ENCODE measurements around the gene CALCA. TPM values are rescaled to one million over a fixed set of nuclear protein-coding genes. Genes with fewer than 3 reads are reported as not detected.

CALCA gene
- total RNA-seq, 1 experiment from 2014 or later, result not detected

DNA sequence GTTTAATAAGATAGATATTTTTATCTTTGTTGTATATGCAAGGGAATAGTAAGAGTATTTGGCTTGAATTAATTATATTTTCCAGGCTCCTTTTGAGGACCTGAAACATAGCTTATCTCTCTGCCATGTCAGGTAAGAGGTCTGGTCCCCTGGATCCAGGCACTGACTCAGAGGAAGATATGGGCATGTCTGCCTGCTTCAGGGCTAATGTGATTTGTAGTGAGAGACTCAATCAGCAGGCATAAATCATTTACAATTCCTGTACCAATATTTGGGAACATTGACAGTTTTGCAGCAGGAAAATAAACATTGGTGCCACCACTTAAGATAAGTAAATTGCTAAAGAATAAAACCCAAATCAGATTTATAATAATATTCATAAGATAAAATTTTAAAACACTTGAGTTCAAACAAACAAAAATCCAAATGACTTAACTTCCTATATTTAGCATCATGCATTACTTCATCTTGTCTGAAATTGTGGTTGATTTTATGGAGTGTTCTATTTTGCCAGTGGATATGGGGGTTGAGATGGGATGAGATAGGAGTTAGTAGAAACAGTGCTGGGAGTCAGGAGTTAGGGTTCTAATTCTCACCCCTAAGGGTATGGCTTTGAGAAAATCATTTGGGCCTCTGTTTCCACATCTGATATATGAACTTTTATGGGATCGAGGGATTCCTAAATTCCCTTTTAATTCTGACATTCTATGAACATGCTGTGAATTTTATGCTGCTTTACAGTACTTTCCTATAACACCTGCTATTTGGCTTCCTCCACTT is 5.1 kb upstream of the CALCA start:
- Histone ChIP-seq H4K20me1 (ENCODE audit: insufficient read depth, low read depth, low read length) (no peaks in the 10 kb centered on the region), H3K4me1 (ENCODE audit: low read length) (no peaks in the 10 kb centered on the region), H3K79me2 (ENCODE audit: low read length) (no peaks in the 10 kb centered on the region), H3K4me3 (ENCODE audit: low read length) (no peak overlapping the region), H3K27ac (ENCODE audit: low read length) (no peak overlapping the region), H3K9me3 (ENCODE audit: low read length) (no peaks in the 10 kb centered on the region), H3K4me2 (ENCODE audit: low read depth, low read length, poor library complexity, severe bottlenecking) (no peak overlapping the region), H3K9ac (ENCODE audit: low read length) (no peak overlapping the region), H2AFZ (ENCODE audit: low read length) (no peak overlapping the region), H3K9me2 (replicated peaks; ENCODE audit: insufficient read depth, low read length) (no peaks in the 10 kb centered on the region), H3K27me3 (ENCODE audit: low read length) (no peaks in the 10 kb centered on the region), H3K36me3 (ENCODE audit: insufficient read depth, low read length) (no peaks in the 10 kb centered on the region)
- DNase-seq, result no peak

DNA sequence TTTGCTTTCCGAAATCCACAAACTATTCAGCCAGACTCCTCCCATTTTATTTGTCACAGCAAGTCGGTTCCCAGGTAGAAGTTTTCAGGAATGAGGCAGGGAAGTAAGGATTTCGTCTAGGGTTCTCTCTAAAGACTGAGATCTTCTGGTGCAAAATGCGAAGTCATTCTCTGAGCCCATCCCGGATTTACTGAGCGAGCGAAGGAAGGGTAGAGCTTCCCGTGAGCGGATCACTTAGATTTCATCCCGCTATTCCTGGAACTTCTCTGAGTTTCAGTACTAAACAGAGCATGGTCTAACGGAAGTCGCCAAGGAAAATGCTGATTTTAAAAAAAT is 3.1 kb upstream of the CALCA start:
- H3K9me2 ChIP-seq (replicated peaks; ENCODE audit: insufficient read depth, low read length), result no peaks in the 10 kb centered on the region
- H3K4me2 ChIP-seq (ENCODE audit: low read depth, low read length, poor library complexity, severe bottlenecking), result no peak overlapping the region
- no peaks in the 10 kb centered on the region for H3K4me1 ChIP-seq (ENCODE audit: low read length)

DNA sequence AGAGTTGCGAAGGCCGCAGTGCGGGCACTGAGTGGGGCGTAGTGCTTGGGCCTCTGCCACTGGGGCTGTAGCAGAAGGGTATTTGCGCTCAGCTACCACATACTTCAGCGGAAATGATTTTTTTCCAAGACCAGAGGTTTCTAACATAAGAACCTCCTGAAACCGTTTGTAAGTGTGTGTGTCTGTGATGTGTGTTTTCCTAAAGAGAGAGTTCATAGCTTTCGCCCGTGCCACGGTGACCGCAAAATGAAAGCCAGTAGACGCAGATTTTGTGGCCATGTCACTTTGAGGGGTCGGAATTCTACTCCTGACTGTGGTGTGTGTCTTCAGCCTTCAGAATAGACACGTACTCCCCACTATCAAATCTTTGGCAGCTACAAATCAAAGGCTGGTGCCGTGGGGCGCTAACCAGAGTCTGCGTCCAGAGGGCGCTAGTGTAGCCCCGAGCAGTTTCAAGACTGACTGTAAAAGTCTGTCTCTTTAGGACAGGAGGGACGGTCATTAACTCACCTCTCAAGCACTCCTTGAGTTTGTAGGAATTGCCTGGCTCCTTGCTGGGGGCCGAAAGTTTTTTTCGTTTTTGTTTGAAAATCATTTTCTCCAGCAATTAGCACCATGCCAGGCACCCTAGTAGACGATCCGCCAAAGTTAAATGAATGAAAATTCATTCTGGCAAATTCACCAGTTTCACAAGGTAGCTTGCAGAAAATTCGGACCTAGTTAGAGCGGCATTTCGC is 2.5 kb upstream of the CALCA start:
- Histone ChIP-seq H3K79me2 (ENCODE audit: low read length) (no peaks in the 10 kb centered on the region), H3K9me2 (replicated peaks; ENCODE audit: insufficient read depth, low read length) (no peaks in the 10 kb centered on the region), H3K36me3 (ENCODE audit: insufficient read depth, low read length) (no peaks in the 10 kb centered on the region), H3K4me3 (ENCODE audit: low read length) (no peak overlapping the region), H3K27ac (ENCODE audit: low read length) (no peak overlapping the region), H3K4me1 (ENCODE audit: low read length) (no peaks in the 10 kb centered on the region), H2AFZ (ENCODE audit: low read length) (no peak overlapping the region), H3K9me3 (ENCODE audit: low read length) (no peaks in the 10 kb centered on the region), H4K20me1 (ENCODE audit: insufficient read depth, low read depth, low read length) (no peaks in the 10 kb centered on the region), H3K4me2 (ENCODE audit: low read depth, low read length, poor library complexity, severe bottlenecking) (no peak overlapping the region), H3K9ac (ENCODE audit: low read length) (no peak overlapping the region), H3K27me3 (ENCODE audit: low read length) (no peaks in the 10 kb centered on the region)
- peak; percentile 74 for DNase-seq

More for the DNA sequence above, 3.1 kb upstream of the CALCA start:
- DNase-seq, result no peak
- Histone ChIP-seq H3K9me3 (ENCODE audit: low read length) (no peaks in the 10 kb centered on the region), H3K9ac (ENCODE audit: low read length) (no peak overlapping the region), H3K79me2 (ENCODE audit: low read length) (no peaks in the 10 kb centered on the region), H3K4me3 (ENCODE audit: low read length) (no peak overlapping the region), H4K20me1 (ENCODE audit: insufficient read depth, low read depth, low read length) (no peaks in the 10 kb centered on the region), H2AFZ (ENCODE audit: low read length) (no peak overlapping the region), H3K27me3 (ENCODE audit: low read length) (no peaks in the 10 kb centered on the region), H3K27ac (ENCODE audit: low read length) (no peak overlapping the region), H3K36me3 (ENCODE audit: insufficient read depth, low read length) (no peaks in the 10 kb centered on the region)

DNA sequence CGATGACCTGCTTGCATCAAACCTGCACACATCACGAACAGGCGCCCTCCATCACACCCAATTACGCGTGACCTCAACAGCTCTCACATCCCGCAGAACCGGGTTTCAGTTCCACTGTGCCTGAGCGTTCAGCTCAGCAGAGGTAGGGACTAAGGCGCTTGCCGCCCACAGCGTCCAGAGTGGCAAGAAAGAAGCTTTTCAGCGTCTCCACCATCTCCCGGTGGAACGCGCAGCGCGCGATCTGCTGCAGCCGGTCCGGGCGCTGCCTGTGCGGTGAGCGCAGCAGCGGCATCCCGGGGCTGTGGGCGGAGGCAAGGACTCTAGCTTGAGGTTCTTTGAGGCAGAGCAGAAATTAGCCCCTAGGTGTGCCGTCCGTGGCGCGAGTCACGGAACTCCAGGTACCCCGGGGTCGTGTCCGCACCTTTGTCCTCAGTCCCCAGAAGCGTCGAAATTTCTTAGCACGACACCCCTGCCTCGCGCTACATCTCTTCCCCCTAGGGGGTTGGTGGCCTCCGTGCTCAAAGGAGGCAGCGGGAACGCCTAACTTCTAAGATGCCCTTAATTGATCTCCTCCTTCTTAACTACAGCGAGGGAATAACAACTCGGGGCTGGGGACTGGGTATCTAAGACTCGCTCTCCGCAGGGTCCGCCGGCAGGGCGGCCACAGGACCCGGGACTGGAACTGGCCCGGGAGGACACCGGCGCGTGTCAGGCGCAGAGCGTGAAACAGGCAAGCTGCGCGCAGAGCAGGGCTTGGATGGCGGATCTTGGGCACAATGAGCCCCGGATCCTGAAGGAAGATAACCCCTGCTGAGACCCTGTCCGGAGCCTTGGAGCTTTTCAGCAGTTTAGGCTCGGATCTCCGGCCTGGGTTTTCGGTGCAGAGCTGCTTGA is 1.7 kb upstream of the CALCA start:
- Histone ChIP-seq H3K9me3 (ENCODE audit: low read length) (no peaks in the 10 kb centered on the region), H3K9ac (ENCODE audit: low read length) (no peak overlapping the region), H3K9me2 (replicated peaks; ENCODE audit: insufficient read depth, low read length) (no peaks in the 10 kb centered on the region), H2AFZ (ENCODE audit: low read length) (no peak overlapping the region), H4K20me1 (ENCODE audit: insufficient read depth, low read depth, low read length) (no peaks in the 10 kb centered on the region), H3K4me3 (ENCODE audit: low read length) (no peak overlapping the region), H3K27ac (ENCODE audit: low read length) (no peak overlapping the region), H3K79me2 (ENCODE audit: low read length) (no peaks in the 10 kb centered on the region), H3K36me3 (ENCODE audit: insufficient read depth, low read length) (no peaks in the 10 kb centered on the region), H3K4me1 (ENCODE audit: low read length) (no peaks in the 10 kb centered on the region), H3K27me3 (ENCODE audit: low read length) (no peaks in the 10 kb centered on the region), H3K4me2 (ENCODE audit: low read depth, low read length, poor library complexity, severe bottlenecking) (no peak overlapping the region)
- no peak for DNase-seq

DNA sequence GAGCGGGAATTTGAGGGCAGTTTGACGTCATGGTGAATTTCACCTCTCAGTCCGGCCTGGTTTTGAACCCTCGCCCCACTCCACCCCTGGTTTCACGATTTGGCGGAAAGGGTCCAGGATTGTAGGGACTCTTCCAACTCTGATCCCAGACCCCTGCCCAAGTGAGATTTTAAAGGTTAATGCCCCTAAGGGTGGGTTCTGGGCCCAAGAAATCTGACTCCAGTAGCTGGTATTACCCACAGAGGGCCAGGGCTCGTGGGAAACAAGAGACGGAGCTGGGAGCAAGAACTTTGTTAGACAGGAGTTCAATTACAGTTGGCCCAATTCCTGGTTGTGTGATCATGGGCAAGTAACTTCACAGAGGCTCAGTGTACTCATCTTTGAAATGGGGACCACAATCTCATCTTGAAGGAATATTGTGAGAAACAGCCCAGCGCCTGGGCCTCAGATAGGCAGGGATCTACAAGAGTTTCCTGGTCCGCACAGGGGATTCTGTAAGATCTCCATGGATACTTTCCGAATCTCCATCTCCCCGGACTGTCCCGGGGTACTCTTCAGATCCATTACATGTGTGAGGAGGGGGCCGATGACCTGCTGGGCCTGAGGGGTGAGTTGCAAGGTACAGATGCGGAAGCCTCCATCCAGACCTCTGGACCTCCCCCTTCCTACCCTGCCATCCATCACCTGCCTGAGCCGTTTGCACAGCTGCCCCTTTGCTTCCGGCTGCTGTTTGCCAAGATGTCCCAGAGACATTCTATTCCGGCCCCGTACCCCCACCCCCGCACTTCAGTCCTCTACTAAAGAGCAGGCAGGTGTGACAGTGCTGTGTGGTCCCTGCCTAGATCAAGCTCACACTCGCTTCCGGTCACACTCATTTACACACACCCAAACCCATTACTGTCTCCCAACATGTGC is 687 bp upstream of the CALCA start:
- Histone ChIP-seq H3K4me3 (ENCODE audit: low read length) (no peak overlapping the region), H3K9ac (ENCODE audit: low read length) (no peak overlapping the region), H3K4me2 (ENCODE audit: low read depth, low read length, poor library complexity, severe bottlenecking) (no peak overlapping the region), H3K27ac (ENCODE audit: low read length) (no peak overlapping the region), H3K36me3 (ENCODE audit: insufficient read depth, low read length) (no peaks in the 10 kb centered on the region), H3K79me2 (ENCODE audit: low read length) (no peaks in the 10 kb centered on the region), H4K20me1 (ENCODE audit: insufficient read depth, low read depth, low read length) (no peaks in the 10 kb centered on the region), H3K4me1 (ENCODE audit: low read length) (no peaks in the 10 kb centered on the region), H3K9me3 (ENCODE audit: low read length) (no peaks in the 10 kb centered on the region), H3K27me3 (ENCODE audit: low read length) (no peaks in the 10 kb centered on the region), H2AFZ (ENCODE audit: low read length) (no peak overlapping the region), H3K9me2 (replicated peaks; ENCODE audit: insufficient read depth, low read length) (no peaks in the 10 kb centered on the region)
- no peak for DNase-seq

DNA sequence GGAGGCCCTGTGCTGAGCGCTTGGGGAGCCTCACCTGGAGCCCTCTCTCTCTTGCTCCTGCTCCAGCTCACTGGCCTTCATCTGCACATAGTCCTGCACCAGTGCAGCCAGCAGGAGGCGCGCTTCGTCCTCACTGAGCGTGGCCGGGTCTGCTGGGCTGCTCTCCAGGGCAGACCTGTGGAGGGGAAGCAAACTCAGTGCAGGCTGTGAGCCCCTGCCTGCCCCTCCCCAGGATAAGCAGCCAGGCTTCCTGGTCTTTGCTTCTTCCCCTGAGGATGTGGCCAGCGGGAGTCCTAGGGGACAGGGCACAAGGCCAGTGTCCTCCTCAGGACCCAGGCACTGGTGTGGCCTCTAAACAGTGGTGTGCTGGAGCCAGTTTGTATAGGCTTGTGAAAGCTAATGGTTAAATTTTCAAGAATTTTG is 2.2 kb downstream of the CALCA start:
- no peaks in the 10 kb centered on the region for H4K20me1 ChIP-seq (ENCODE audit: insufficient read depth, low read depth, low read length)
- H3K9me3 ChIP-seq (ENCODE audit: low read length), result no peaks in the 10 kb centered on the region
- H3K36me3 ChIP-seq (ENCODE audit: insufficient read depth, low read length), result no peaks in the 10 kb centered on the region
- peak; percentile 83 for DNase-seq
- no peak overlapping the region for H3K27ac ChIP-seq (ENCODE audit: low read length)
- H3K27me3 ChIP-seq (ENCODE audit: low read length), result no peaks in the 10 kb centered on the region
- no peak overlapping the region for H3K4me3 ChIP-seq (ENCODE audit: low read length)
- no peaks in the 10 kb centered on the region for H3K4me1 ChIP-seq (ENCODE audit: low read length)
- H2AFZ ChIP-seq (ENCODE audit: low read length), result no peak overlapping the region
- no peaks in the 10 kb centered on the region for H3K79me2 ChIP-seq (ENCODE audit: low read length)
- no peaks in the 10 kb centered on the region for H3K9me2 ChIP-seq (replicated peaks; ENCODE audit: insufficient read depth, low read length)
- no peak overlapping the region for H3K4me2 ChIP-seq (ENCODE audit: low read depth, low read length, poor library complexity, severe bottlenecking)
- H3K9ac ChIP-seq (ENCODE audit: low read length), result no peak overlapping the region

DNA sequence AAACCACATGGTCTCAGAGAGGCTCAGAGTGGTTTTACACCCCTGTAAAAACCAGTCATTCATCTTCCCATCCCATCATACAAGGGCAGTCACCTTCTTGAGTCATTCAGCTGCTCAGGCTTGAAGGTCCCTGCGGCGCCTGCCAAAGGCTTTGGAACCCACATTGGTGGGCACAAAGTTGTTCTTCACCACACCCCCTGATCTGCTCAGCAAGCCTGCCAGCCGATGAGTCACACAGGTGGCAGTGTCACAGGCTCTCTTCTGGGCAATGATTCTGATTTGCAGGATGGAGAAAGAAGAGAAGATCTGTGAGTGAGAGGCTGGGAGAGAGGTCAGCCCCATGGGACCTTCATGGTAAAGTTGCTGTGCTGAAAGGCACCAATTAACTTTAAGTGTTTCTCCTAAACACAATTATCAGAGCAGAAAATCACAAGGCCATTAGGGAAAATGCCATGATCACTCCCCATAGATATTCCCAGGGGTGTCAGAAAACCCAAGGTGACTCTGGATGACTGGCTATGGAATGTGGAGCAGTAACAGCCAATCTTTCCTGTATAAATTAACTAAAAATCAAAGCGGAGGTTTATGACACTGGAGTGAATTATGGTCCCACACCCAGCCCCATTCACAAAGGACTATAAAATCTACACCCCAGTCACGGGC is 4.4 kb downstream of the CALCA start:
- no peaks in the 10 kb centered on the region for H3K4me1 ChIP-seq (ENCODE audit: low read length)
- no peak overlapping the region for H3K9ac ChIP-seq (ENCODE audit: low read length)
- no peaks in the 10 kb centered on the region for H3K79me2 ChIP-seq (ENCODE audit: low read length)
- no peak for DNase-seq
- no peaks in the 10 kb centered on the region for H4K20me1 ChIP-seq (ENCODE audit: insufficient read depth, low read depth, low read length)
- H3K4me2 ChIP-seq (ENCODE audit: low read depth, low read length, poor library complexity, severe bottlenecking), result no peak overlapping the region
- no peaks in the 10 kb centered on the region for H3K36me3 ChIP-seq (ENCODE audit: insufficient read depth, low read length)
- no peaks in the 10 kb centered on the region for H3K9me2 ChIP-seq (replicated peaks; ENCODE audit: insufficient read depth, low read length)
- no peak overlapping the region for H3K4me3 ChIP-seq (ENCODE audit: low read length)
- no peaks in the 10 kb centered on the region for H3K27me3 ChIP-seq (ENCODE audit: low read length)
- H2AFZ ChIP-seq (ENCODE audit: low read length), result no peak overlapping the region
- no peaks in the 10 kb centered on the region for H3K9me3 ChIP-seq (ENCODE audit: low read length)
- no peak overlapping the region for H3K27ac ChIP-seq (ENCODE audit: low read length)

All from Karpas-422 (cell line).